ENCODE data around the gene TBC1D2B.

TBC1D2B gene

GRCh38 chr15:78055919-78056713 lies 21.4 kb downstream of the TBC1D2B start:
- DNase-seq (ENCODE audit: low read depth in 3 of 3, low spot score in 1 of 3): no peak

- DNase-seq (ENCODE audit: low read depth in 3 of 3, low spot score in 1 of 3): no peak
Observed at GRCh38 chr15:78054966-78055365, 22.5 kb downstream of the TBC1D2B start.

- DNase-seq (ENCODE audit: low read depth in 3 of 3, low spot score in 1 of 3): no peak
Observed at GRCh38 chr15:78054518-78054917, 23.0 kb downstream of the TBC1D2B start.

DNA sequence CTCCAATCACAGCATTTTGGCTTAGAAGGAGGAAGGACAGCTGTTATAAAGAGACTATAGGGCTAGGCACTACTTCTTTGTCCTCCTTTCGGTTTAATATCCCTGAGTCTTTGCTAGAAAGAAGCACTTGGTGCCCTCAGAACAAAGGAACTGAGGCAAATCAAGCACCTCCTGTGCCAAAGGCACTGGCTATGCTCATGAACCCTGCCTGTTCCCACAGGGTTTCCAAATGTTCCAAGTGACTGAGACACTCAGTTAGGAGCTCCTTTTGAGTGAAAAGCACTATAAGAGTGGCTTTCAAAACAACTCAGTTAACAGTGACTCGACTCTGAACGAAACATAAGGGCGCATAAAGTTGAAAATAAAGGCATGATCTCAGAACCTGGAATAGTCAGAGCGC lies 25.0 kb downstream of the TBC1D2B start:
- DNase-seq (ENCODE audit: low read depth in 3 of 3, low spot score in 1 of 3): no peak

DNA sequence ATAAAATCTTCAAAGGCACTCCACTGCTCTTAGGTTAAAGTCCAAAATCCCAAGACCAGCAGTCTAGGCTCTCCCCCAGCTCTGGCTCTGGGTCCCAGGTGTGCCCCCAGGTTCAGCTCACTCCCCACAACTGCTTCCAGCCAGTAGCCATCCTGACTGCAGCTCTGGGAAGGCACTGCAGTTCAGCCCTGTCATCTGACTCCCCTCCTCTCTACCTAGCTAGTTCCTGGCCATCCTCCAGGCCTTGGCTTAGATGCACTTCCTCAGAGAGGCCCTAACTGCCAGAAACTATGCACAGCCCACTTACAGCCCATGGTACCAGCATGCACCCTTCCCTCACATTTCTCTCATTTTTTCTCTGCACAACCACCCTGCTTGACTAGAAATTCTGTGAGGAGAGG lies 25.5 kb downstream of the TBC1D2B start:
- no peak for DNase-seq (ENCODE audit: low read depth in 3 of 3, low spot score in 1 of 3)

DNA sequence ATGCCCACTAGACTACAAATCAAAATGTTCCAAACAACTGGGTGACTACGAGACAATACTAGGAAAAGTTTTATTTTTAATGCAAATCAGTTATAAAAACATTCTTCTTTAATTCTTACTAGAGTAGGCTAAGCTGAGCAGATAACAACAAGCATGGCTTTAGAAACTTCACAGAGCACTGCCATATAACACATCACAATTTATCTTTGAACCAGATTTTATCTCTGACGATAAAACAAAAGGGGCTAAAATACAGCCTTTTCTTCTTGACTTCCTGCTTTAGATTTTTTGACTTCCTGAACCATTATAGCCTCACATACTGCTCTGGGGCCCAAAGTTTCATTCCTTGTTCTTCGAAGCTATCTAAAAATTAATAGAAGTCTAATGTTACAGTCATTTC lies 25.9 kb downstream of the TBC1D2B start:
- DNase-seq (ENCODE audit: low read depth in 3 of 3, low spot score in 1 of 3): no peak

GRCh38 chr15:78050826-78051225 lies 26.7 kb downstream of the TBC1D2B start:
- DNase-seq (ENCODE audit: low read depth in 3 of 3, low spot score in 1 of 3): no peak

DNA sequence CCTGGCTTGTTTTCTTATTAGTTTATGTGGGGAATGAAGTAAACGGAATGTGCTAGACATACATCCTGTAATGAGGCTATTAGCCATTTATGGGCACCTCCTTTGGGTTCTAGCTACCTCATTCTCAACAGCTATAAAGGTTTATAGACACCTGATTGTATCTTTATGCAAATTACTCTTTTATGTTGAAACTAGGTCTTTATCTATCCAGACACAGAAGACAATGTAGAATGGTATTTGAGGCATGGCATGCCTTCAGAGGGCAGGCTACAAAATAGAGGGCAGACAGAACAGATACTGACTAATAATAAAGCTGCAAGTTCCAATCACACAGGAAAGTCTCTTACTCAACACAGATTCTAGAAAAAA lies 27.1 kb downstream of the TBC1D2B start:
- DNase-seq (ENCODE audit: low read depth in 3 of 3, low spot score in 1 of 3): no peak

DNA sequence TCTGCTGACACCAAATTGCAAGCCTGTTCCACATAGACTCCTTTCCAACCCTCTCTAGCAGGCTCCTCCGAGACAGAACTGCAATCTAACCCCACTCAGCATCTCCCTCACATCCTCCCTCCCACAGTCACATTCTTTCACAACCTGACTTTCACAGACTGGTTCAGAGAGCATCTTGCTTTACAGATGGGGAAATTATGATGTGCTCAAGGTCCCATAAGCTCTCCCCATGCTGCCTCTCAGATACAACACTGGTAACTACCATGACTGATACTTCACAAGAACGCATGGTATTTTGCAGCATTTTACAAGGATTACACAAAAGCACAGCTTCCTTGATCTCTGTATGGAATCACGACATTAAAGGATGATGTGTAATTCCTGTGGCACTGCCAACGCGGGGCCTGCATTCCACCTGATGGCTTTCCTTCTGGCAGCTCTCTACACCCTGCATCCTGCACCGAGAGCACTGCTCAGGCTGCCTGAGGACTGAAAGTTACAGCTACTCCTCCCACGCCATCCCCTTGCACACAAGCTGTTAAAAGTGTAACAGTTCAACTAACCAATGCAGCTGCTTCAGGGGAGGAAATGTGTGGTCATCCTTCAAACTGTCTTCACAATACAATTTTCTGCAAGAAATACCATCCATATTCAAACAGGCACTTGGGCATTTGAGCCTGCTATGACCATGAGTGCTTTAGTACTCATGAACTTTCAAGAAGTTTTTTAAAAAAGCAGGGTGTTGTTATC lies 27.6 kb downstream of the TBC1D2B start:
- no peak for DNase-seq (ENCODE audit: low read depth in 3 of 3, low spot score in 1 of 3)

- DNase-seq (ENCODE audit: low read depth in 3 of 3, low spot score in 1 of 3): no peak
Observed at GRCh38 chr15:78048628-78048920, 28.9 kb downstream of the TBC1D2B start.

DNA sequence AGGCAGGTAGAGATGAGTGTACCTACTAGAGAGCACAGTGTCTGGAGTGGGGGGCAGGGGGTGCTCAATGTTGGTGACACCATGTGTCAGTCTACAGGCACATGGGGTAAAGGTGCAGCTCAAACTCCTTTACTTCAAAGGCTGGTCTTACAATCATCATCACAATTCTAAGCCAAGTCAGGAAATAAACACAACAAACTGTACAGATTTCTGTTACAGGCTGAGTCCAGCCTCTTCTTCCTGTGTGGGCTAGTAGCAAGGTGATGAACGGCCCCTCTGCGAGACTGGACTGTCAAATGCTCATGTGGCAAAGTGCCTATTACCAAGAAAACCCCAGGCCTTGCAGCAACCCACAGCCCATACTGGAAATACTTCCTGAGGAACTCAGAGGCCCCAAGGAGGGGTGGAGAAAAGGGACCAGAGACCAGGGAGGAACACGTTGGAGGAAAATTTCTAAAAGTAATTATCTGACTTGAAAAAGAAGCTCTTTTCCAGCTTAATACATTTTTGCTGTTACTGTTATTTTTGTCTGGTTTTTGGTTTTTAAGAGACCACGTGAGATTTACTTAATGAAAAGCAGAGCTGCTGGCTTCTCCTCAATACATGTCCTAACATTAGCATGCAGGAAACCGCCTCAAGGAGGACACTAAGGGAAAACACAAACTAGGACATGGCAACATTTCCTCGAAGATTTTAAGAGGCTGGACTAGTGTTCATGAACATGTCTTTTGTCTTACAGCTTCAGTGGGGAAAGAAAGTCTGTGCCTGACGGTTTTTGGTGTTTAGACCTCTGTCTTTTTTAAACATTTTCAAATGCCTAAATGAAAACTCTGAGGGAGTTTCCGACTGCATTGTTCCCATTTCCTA lies 29.5 kb downstream of the TBC1D2B start:
- no peak for DNase-seq (ENCODE audit: low read depth in 3 of 3, low spot score in 1 of 3)

GRCh38 chr15:78046796-78047341 lies 30.6 kb downstream of the TBC1D2B start:
- no peak for DNase-seq (ENCODE audit: low read depth in 3 of 3, low spot score in 1 of 3)

- no peak for DNase-seq (ENCODE audit: low read depth in 3 of 3, low spot score in 1 of 3)
Observed at GRCh38 chr15:78045189-78045588, 32.3 kb downstream of the TBC1D2B start.

DNA sequence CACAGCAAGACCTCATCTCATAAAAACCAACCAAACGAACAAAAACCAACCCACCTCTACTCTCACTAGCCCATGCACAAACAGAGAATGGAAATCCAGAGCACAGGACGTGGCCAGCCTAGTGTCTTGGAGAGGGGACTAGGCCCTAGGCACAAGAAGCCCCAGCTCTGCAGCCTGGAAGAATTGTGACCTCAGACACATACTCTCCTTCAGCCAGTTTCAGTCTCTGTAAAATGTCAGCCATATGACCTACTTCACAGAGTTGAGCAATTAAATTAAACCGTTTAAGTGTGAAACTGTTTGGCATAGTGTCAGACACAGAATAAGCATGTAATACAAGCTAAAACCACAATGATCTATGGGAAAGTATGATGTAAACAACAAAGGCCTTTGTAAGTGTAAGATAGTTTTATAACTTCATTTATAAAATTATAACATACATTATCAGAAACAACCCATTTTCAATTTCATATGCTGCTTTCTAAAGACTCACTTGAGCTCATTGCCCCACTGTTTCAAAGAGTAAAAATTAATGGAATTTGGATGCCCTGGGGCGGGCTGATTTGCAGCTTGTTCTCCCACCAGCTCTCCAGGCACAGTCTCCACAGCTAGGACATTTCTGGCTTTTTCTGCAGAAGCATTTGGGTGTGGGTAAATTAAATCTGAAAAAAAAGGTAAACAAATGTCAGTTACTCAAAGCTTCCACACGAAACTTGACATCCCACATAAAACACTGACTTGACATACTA lies 32.9 kb downstream of the TBC1D2B start:
- no peak for DNase-seq (ENCODE audit: low read depth in 3 of 3, low spot score in 1 of 3)

DNA sequence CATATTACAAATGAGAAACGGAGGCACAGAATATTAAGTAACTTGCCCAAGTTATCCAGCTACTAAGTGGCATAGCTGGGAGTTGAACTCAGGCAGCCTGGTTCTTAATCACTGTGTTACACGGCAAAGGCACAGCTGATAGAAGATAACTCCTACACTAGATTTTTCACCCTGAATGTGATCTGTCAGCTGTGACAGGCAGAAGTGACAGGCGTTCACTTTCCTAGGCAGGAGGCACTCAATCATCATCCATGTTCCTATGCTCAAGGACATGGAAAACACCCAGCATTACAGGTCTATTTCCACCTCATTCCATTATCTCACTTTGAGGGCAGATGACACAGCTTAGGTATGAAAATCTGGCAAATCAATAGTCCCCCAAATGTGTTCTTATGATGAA lies 35.6 kb downstream of the TBC1D2B start:
- DNase-seq (ENCODE audit: low read depth in 3 of 3, low spot score in 1 of 3): no peak

GRCh38 chr15:78040653-78041244 lies 36.8 kb downstream of the TBC1D2B start:
- no peak for DNase-seq (ENCODE audit: low read depth in 3 of 3, low spot score in 1 of 3)

DNA sequence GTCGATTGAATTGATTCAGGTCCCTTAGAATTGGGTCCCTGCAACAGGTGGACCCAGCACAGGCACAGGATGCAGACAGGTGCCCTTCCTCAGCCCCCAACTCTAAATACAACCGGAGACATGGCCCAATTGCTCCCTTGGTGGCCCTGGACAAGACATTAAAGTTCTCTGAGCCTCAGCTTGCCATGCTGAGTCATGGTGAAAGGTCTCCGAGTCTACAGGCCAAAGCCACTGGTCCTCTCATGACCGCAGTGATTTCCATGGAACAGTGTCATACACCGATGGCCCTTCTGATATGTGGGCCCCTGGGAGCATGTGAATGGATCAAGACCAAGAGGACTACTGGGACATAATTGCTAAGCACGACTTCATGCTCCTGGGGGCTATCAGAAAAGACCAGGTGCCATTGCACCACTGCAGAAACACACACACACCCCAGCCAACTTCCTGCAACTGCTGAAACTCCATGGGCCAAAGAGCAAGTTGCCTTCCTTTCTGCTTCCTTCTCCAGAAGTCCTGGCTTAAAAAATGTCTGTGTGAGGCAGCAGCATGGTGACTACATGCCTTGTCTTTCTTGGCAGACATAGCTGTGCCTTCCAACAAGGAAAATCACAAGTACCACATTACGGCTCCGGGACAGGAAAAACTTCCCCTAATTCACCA lies 38.8 kb downstream of the TBC1D2B start:
- no peak for DNase-seq (ENCODE audit: low read depth in 3 of 3, low spot score in 1 of 3)

- DNase-seq (ENCODE audit: low read depth in 3 of 3, low spot score in 1 of 3): no peak
Observed at GRCh38 chr15:78037779-78038305, 39.7 kb downstream of the TBC1D2B start.

GRCh38 chr15:78037328-78037727 lies 40.2 kb downstream of the TBC1D2B start:
- DNase-seq (ENCODE audit: low read depth in 3 of 3, low spot score in 1 of 3): no peak
